ENCODE data around the gene PTPN22.

PTPN22 gene

GRCh38 chr1:113874012-113874879 is 2.7 kb upstream of the PTPN22 start:
- ChIA-PET POLR2A (interaction anchor here (0.6 kb wide), 1 partner anchor 15 kb away, joined by 4 read pairs; no protein-coding TSS in a partner anchor), CTCF (interaction anchor here (0.6 kb wide), 2 partner anchors 18 to 572 kb away, joined by 3 read pairs; no protein-coding TSS in a partner anchor)
- TF ChIP-seq TARDBP (IDR thresholded peaks at IDR 0.05) (no peak), ELF4 (IDR thresholded peaks at IDR 0.05) (no peak), FOXK2 (IDR thresholded peaks at IDR 0.05) (no peak), ZNF384 (IDR thresholded peaks at IDR 0.05) (no peak), SUZ12 (IDR thresholded peaks at IDR 0.05) (no peak), LEF1 (IDR thresholded peaks at IDR 0.05; ENCODE audit: borderline replicate concordance) (no peak), HDGF (IDR thresholded peaks at IDR 0.05; ENCODE audit: borderline replicate concordance) (no peak), CTBP1 (IDR thresholded peaks at IDR 0.05; ENCODE audit: borderline replicate concordance) (no peak), PKNOX1 (IDR thresholded peaks at IDR 0.05) (no peak), NFRKB (IDR thresholded peaks at IDR 0.05) (no peak), BHLHE40 (IDR thresholded peaks at IDR 0.05; ENCODE audit: borderline replicate concordance) (no peak), SP1 (IDR thresholded peaks at IDR 0.05) (no peak), FOXM1 (IDR thresholded peaks at IDR 0.05; ENCODE audit: borderline replicate concordance) (no peak), L3MBTL2 (conservative IDR thresholded peaks at IDR 0.05) (no peak), FOXA1 (IDR thresholded peaks at IDR 0.05) (no peak), ARNT (IDR thresholded peaks at IDR 0.05) (no peak)
- DNase-seq (ENCODE audit: extremely low spot score), result peak; percentile 45

- POLR2A ChIA-PET, result no interaction called here
- no peak for DNase-seq (ENCODE audit: extremely low spot score)
- CTCF ChIA-PET, result no interaction called here
- TF ChIP-seq HDGF (IDR thresholded peaks at IDR 0.05; ENCODE audit: borderline replicate concordance), result no peak
- TF ChIP-seq ELF4 (IDR thresholded peaks at IDR 0.05), result no peak
- TF ChIP-seq PKNOX1 (IDR thresholded peaks at IDR 0.05), result no peak
- TF ChIP-seq NFRKB (IDR thresholded peaks at IDR 0.05), result no peak
- no peak for TF ChIP-seq SP1 (IDR thresholded peaks at IDR 0.05)
- no peak for TF ChIP-seq TARDBP (IDR thresholded peaks at IDR 0.05)
- no peak for TF ChIP-seq CTBP1 (IDR thresholded peaks at IDR 0.05; ENCODE audit: borderline replicate concordance)
- TF ChIP-seq ZNF384 (IDR thresholded peaks at IDR 0.05), result no peak
- TF ChIP-seq BHLHE40 (IDR thresholded peaks at IDR 0.05; ENCODE audit: borderline replicate concordance), result no peak
- TF ChIP-seq ARNT (IDR thresholded peaks at IDR 0.05), result no peak
- TF ChIP-seq L3MBTL2 (conservative IDR thresholded peaks at IDR 0.05), result no peak
- TF ChIP-seq SUZ12 (IDR thresholded peaks at IDR 0.05), result no peak
- no peak for TF ChIP-seq FOXM1 (IDR thresholded peaks at IDR 0.05; ENCODE audit: borderline replicate concordance)
- TF ChIP-seq FOXK2 (IDR thresholded peaks at IDR 0.05), result no peak
- TF ChIP-seq FOXA1 (IDR thresholded peaks at IDR 0.05), result no peak
- no peak for TF ChIP-seq LEF1 (IDR thresholded peaks at IDR 0.05; ENCODE audit: borderline replicate concordance)
Measured at GRCh38 chr1:113872219-113872935, 865 bp upstream of the PTPN22 start.

- TF ChIP-seq ARNT (IDR thresholded peaks at IDR 0.05) (no peak), HDGF (IDR thresholded peaks at IDR 0.05; ENCODE audit: borderline replicate concordance) (no peak), FOXK2 (IDR thresholded peaks at IDR 0.05) (no peak), TARDBP (IDR thresholded peaks at IDR 0.05) (no peak)
- ChIA-PET POLR2A (no interaction called here), CTCF (no interaction called here)
- DNase-seq (ENCODE audit: extremely low spot score), result no peak
Measured at GRCh38 chr1:113870778-113871177, 734 bp downstream of the PTPN22 start.

GRCh38 chr1:113868387-113869083 is 3.0 kb downstream of the PTPN22 start:
- POLR2A ChIA-PET, result interaction anchor here (1.4 kb wide), 1 partner anchor 10 kb away, joined by 7 read pairs; no protein-coding TSS in a partner anchor
- DNase-seq (ENCODE audit: extremely low spot score), result no peak
- no peak for TF ChIP-seq SP1 (IDR thresholded peaks at IDR 0.05)
- no peak for TF ChIP-seq PKNOX1 (IDR thresholded peaks at IDR 0.05)
- TF ChIP-seq NFRKB (IDR thresholded peaks at IDR 0.05), result no peak
- TF ChIP-seq ZNF384 (IDR thresholded peaks at IDR 0.05), result no peak
- TF ChIP-seq FOXA1 (IDR thresholded peaks at IDR 0.05), result no peak
- TF ChIP-seq BHLHE40 (IDR thresholded peaks at IDR 0.05; ENCODE audit: borderline replicate concordance), result no peak
- TF ChIP-seq L3MBTL2 (conservative IDR thresholded peaks at IDR 0.05), result no peak
- TF ChIP-seq TARDBP (IDR thresholded peaks at IDR 0.05), result no peak
- TF ChIP-seq HDGF (IDR thresholded peaks at IDR 0.05; ENCODE audit: borderline replicate concordance), result no peak
- TF ChIP-seq SUZ12 (IDR thresholded peaks at IDR 0.05), result no peak
- no peak for TF ChIP-seq ARNT (IDR thresholded peaks at IDR 0.05)
- no peak for TF ChIP-seq FOXM1 (IDR thresholded peaks at IDR 0.05; ENCODE audit: borderline replicate concordance)
- no peak for TF ChIP-seq LEF1 (IDR thresholded peaks at IDR 0.05; ENCODE audit: borderline replicate concordance)
- CTCF ChIA-PET, result no interaction called here

- no peak for TF ChIP-seq FOXA1 (IDR thresholded peaks at IDR 0.05)
- no peak for TF ChIP-seq TARDBP (IDR thresholded peaks at IDR 0.05)
- TF ChIP-seq FOXK2 (IDR thresholded peaks at IDR 0.05), result no peak
- no peak for TF ChIP-seq SP1 (IDR thresholded peaks at IDR 0.05)
- no peak for DNase-seq (ENCODE audit: extremely low spot score)
- ChIA-PET POLR2A (no interaction called here), CTCF (no interaction called here)
Measured at GRCh38 chr1:113861641-113862040, 9.9 kb downstream of the PTPN22 start.
